Measurements from ENCODE around the gene TSEN15. TPM values are rescaled to one million over a fixed set of nuclear protein-coding genes. Genes with fewer than 3 reads are reported as not detected.
A peak's percentile ranks its signal among the peaks of the same experiment; 100 is the strongest.

Gene TSEN15
- total and polyA plus RNA-seq, 10 of the 15 experiments (the other 5 are each of a cell fraction or from before 2014, with no cell fraction given), result 21.1 to 136 (median 70.2) TPM

- Histone ChIP-seq H3K27me3 (replicated peaks in 1 of 2; ENCODE audit: control insufficient read depth in 2 of 2, insufficient read depth in 2 of 2, low read length in 1 of 2) (no peaks in the 10 kb centered on the region; a peak in 1 of 4 replicates), H3K27ac (ENCODE audit: control insufficient read depth, insufficient read depth) (no peak overlapping the region), H3K4me3 (no peak overlapping the region), H3K4me1 (ENCODE audit: control insufficient read depth, insufficient read depth, low read length) (no peaks in the 10 kb centered on the region), H3K4me2 (ENCODE audit: control insufficient read depth, insufficient read depth) (0 out of 2 replicates have a peak overlapping the region, but pooled peaks have one; percentile 23), H4K20me1 (ENCODE audit: control insufficient read depth, insufficient read depth) (no peaks in the 10 kb centered on the region), H3K9ac (ENCODE audit: control insufficient read depth, insufficient read depth, low read length) (no peak overlapping the region), H3K36me3 (ENCODE audit: control insufficient read depth in 2 of 2, insufficient read depth in 2 of 2, low read length in 1 of 2) (no peaks in the 10 kb centered on the region), H2AFZ (ENCODE audit: control insufficient read depth, low read depth, low read length) (no peak overlapping the region), H3K9me3 (replicated peaks; ENCODE audit: control insufficient read depth, insufficient read depth, low read length) (no peaks in the 10 kb centered on the region), H3K79me2 (ENCODE audit: control insufficient read depth, insufficient read depth, low read length) (no peaks in the 10 kb centered on the region)
- ChIA-PET POLR2A (interaction anchor here (0.5 kb wide), 1 partner anchor 8 kb away, joined by 7 read pairs; no protein-coding TSS in a partner anchor), SMC1A (ENCODE audit: uncharacterized antibody, unreplicated experiment) (interaction anchor here (1.1 kb wide), 1 partner anchor 110 kb away, joined by 3 read pairs; no protein-coding TSS in a partner anchor), RAD21 (ENCODE audit: unreplicated experiment) (interaction anchor here (1.2 kb wide), 1 partner anchor 12 kb away, joined by 3 read pairs; no protein-coding TSS in a partner anchor), CTCF (interaction anchor here (0.6 to 1.0 kb wide), 3 partner anchors 8 to 13 kb away, joined by 3 read pairs; no protein-coding TSS in a partner anchor)
- in situ Hi-C loops (cut with MboI), result loop anchor here (5.0 kb wide), 1 partner anchor 48 kb away; no protein-coding TSS in a partner anchor
- peak; percentile 54 for FAIRE-seq
- intact Hi-C loops (cut with micrococcal nuclease; ENCODE audit: unreplicated experiment), result no loop called here
- no peak for DNase-seq (ENCODE audit: low read depth, low spot score)
- ATAC-seq, result no peak
- TF ChIP-seq POLR2AphosphoS5 (IDR thresholded peaks at IDR 0.05; ENCODE audit: low read length) (no peak), EED (IDR thresholded peaks at IDR 0.05; ENCODE audit: low read depth) (peak; percentile 52; the same call in 1 of the 2 replicates)
- no TSS peak for BruUV-seq (replicated peaks)
Measured at GRCh38 chr1:184114818-184115398, 63.4 kb downstream of the TSEN15 start.

DNA sequence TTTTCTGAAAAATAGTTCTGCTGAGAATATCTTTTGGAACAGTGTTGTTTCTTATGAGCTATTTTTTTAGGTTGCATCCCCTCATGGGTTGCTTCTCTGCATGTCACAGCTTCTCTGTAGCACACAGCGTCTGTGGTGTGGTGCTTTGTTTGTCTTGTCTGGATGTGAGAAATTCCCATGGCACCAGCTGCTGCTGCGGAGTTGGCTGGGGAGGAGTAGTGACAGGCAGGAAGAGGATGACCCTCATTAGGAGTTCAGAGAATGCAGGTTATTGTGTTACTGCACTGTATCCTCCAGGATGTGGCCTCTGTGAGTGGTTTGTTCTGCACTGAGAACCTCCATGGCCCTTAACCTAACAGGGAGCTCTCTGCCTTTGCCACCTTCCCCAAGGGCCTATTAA lies 64.8 kb downstream of the TSEN15 start:
- no peaks in the 10 kb centered on the region for H3K9me3 ChIP-seq (replicated peaks; ENCODE audit: control insufficient read depth, insufficient read depth, low read length)
- POLR2A ChIA-PET, result no interaction called here
- WGBS (ENCODE audit: insufficient coverage, insufficient replicate concordance, low lambda C conversion rate, missing lambda C conversion rate), result 61% methylated on average over 2 of the region's 2 CpGs
- no TSS peak for BruUV-seq (replicated peaks)
- in situ Hi-C loops (cut with MboI) (loop anchor here (5.0 kb wide), 1 partner anchor 49 kb away; no protein-coding TSS in a partner anchor), intact Hi-C loops (cut with micrococcal nuclease; ENCODE audit: unreplicated experiment) (no loop called here)
- H2AFZ ChIP-seq (ENCODE audit: control insufficient read depth, low read depth, low read length), result no peak overlapping the region
- RAD21 ChIA-PET (ENCODE audit: unreplicated experiment), result no interaction called here
- no peaks in the 10 kb centered on the region for H3K36me3 ChIP-seq (ENCODE audit: control insufficient read depth in 2 of 2, insufficient read depth in 2 of 2, low read length in 1 of 2)
- H3K27ac ChIP-seq (ENCODE audit: control insufficient read depth, insufficient read depth), result no peak overlapping the region
- H3K27me3 ChIP-seq (replicated peaks in 1 of 2; ENCODE audit: control insufficient read depth in 2 of 2, insufficient read depth in 2 of 2, low read length in 1 of 2), result no peaks in the 10 kb centered on the region; a peak in 1 of 4 replicates
- H3K9ac ChIP-seq (ENCODE audit: control insufficient read depth, insufficient read depth, low read length), result no peak overlapping the region
- DNase-seq (ENCODE audit: low read depth, low spot score) (no peak), ATAC-seq (no peak), FAIRE-seq (no peak)
- no peak overlapping the region for H3K4me2 ChIP-seq (ENCODE audit: control insufficient read depth, insufficient read depth)
- no peaks in the 10 kb centered on the region for H3K79me2 ChIP-seq (ENCODE audit: control insufficient read depth, insufficient read depth, low read length)
- no peaks in the 10 kb centered on the region for H3K4me1 ChIP-seq (ENCODE audit: control insufficient read depth, insufficient read depth, low read length)
- no peak overlapping the region for H3K4me3 ChIP-seq
- no peaks in the 10 kb centered on the region for H4K20me1 ChIP-seq (ENCODE audit: control insufficient read depth, insufficient read depth)
- SMC1A ChIA-PET (ENCODE audit: uncharacterized antibody, unreplicated experiment), result interaction anchor here (1.4 kb wide), 1 partner anchor 15 kb away, joined by 3 read pairs; no protein-coding TSS in a partner anchor
- CTCF ChIA-PET, result interaction anchor here (1.0 kb wide), 1 partner anchor 45 kb away, joined by 3 read pairs; no protein-coding TSS in a partner anchor
- TF ChIP-seq NR2C2 (IDR thresholded peaks at IDR 0.05; ENCODE audit: borderline replicate concordance, control insufficient read depth, insufficient read length, low read depth) (no peak), CHD4 (IDR thresholded peaks at IDR 0.05) (no peak), ASH2L (IDR thresholded peaks at IDR 0.05; ENCODE audit: borderline replicate concordance, low read depth) (no peak), WRNIP1 (IDR thresholded peaks at IDR 0.05; ENCODE audit: borderline replicate concordance, low read depth, low read length) (no peak), JUND (IDR thresholded peaks at IDR 0.05; ENCODE audit: low read depth, low read length) (no peak), TARDBP (IDR thresholded peaks at IDR 0.05; ENCODE audit: borderline replicate concordance) (no peak), NFYA (IDR thresholded peaks at IDR 0.05; ENCODE audit: borderline replicate concordance, low read depth, low read length) (no peak), CTCF (IDR thresholded peaks at IDR 0.05 in 2 of 3, conservative IDR thresholded peaks at IDR 0.05 in 1 of 3; ENCODE audit: control insufficient read depth in 2 of 3, extremely low read depth in 1 of 3, insufficient read depth in 1 of 3, low read depth in 3 of 3, low read length in 3 of 3) (no peak), YY1 (IDR thresholded peaks at IDR 0.05; ENCODE audit: low read depth, low read length) (no peak), POLR2AphosphoS2 (IDR thresholded peaks at IDR 0.05; ENCODE audit: low read depth, low read length) (no peak), SUPT20H (IDR thresholded peaks at IDR 0.05; ENCODE audit: borderline replicate concordance, control insufficient read depth, low read depth, low read length) (no peak)
- TF ChIP-seq, protein P1, sequence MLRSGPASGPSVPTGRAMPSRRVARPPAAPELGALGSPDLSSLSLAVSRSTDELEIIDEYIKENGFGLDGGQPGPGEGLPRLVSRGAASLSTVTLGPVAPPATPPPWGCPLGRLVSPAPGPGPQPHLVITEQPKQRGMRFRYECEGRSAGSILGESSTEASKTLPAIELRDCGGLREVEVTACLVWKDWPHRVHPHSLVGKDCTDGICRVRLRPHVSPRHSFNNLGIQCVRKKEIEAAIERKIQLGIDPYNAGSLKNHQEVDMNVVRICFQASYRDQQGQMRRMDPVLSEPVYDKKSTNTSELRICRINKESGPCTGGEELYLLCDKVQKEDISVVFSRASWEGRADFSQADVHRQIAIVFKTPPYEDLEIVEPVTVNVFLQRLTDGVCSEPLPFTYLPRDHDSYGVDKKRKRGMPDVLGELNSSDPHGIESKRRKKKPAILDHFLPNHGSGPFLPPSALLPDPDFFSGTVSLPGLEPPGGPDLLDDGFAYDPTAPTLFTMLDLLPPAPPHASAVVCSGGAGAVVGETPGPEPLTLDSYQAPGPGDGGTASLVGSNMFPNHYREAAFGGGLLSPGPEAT (IDR thresholded peaks at IDR 0.05; ENCODE audit: low read depth), result no peak
